ENCODE measurements around the gene CD151. TPM values are rescaled to one million over a fixed set of nuclear protein-coding genes. Genes with fewer than 3 reads are reported as not detected.

CD151 gene
- total RNA-seq, 4 donors from 2014 or later = 277 to 794 (median 465) TPM

DNA sequence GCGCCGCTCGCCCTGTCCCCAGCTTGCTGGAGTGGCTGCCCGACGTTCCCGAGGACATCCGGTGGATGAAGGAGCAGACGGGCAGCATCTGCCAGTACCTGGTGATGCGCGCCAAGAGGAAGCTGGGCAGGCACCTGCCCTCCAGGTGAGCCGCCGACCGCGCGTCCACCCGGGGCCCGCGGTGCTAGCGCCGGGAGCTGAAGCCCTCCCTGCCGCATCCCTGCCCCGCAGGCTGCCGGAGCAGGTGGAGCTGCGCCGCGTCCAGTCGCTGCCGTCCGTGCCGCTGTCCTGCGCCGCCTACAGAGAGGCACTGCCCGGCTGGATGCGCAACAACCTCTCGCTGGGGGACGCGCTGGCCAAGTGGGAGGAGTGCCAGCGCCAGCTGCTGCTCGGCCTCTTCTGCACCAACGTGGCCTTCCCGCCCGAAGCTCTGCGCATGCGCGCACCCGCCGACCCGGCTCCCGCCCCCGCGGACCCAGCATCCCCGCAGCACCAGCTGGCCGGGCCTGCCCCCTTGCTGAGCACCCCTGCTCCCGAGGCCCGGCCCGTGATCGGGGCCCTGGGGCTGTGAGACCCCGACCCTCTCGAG lies 8.4 kb upstream of the CD151 start:
- peaks cover 0 to 64% (median 29%) of the 10 kb centered on the region in 3 donors for H3K4me1 ChIP-seq

DNA sequence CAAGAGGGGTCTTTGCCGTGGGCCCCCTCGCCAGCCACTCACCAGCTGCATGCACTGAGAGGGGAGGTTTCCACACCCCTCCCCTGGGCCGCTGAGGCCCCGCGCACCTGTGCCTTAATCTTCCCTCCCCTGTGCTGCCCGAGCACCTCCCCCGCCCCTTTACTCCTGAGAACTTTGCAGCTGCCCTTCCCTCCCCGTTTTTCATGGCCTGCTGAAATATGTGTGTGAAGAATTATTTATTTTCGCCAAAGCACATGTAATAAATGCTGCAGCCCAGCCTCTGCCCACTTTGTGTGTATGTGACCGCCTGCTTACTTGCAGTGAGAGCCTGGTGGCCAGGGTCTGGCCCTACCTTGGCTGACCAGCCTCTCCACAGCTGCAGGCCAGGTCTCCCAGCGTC lies 7.8 kb upstream of the CD151 start:
- TF ChIP-seq, protein P1, sequence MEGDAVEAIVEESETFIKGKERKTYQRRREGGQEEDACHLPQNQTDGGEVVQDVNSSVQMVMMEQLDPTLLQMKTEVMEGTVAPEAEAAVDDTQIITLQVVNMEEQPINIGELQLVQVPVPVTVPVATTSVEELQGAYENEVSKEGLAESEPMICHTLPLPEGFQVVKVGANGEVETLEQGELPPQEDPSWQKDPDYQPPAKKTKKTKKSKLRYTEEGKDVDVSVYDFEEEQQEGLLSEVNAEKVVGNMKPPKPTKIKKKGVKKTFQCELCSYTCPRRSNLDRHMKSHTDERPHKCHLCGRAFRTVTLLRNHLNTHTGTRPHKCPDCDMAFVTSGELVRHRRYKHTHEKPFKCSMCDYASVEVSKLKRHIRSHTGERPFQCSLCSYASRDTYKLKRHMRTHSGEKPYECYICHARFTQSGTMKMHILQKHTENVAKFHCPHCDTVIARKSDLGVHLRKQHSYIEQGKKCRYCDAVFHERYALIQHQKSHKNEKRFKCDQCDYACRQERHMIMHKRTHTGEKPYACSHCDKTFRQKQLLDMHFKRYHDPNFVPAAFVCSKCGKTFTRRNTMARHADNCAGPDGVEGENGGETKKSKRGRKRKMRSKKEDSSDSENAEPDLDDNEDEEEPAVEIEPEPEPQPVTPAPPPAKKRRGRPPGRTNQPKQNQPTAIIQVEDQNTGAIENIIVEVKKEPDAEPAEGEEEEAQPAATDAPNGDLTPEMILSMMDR (IDR thresholded peaks at IDR 0.05) = no peak
- TF ChIP-seq POLR2A (IDR thresholded peaks at IDR 0.05) (no peak), EP300 (IDR thresholded peaks at IDR 0.05) (no peak), POLR2AphosphoS5 (IDR thresholded peaks at IDR 0.05) (no peak)
- Histone ChIP-seq H3K36me3 (peaks cover 0 to 49% of the 10 kb centered on the region in 2 donors), H3K4me3 (no peak overlapping the region), H3K4me1 (peaks cover 0 to 69% (median 35%) of the 10 kb centered on the region in 3 donors), H3K9me3 (no peaks in the 10 kb centered on the region), H3K27me3 (peaks cover 62% of the 10 kb centered on the region), H3K27ac (no peak overlapping the region)
- ATAC-seq = no peak
- WGBS, 2 donors (ENCODE audit: low coverage in 1 of 2) = 81 to 90% methylated on average over 3 to 5 of the region's 11 CpGs

More for the DNA sequence above, 8.4 kb upstream of the CD151 start:
- ATAC-seq = no peak
- TF ChIP-seq, protein P1 (IDR thresholded peaks at IDR 0.05) = no peak
- no peak for TF ChIP-seq POLR2A (IDR thresholded peaks at IDR 0.05)
- TF ChIP-seq EP300 (IDR thresholded peaks at IDR 0.05) = no peak
- no peak for TF ChIP-seq POLR2AphosphoS5 (IDR thresholded peaks at IDR 0.05)
- no peaks in the 10 kb centered on the region for H3K9me3 ChIP-seq
- H3K36me3 ChIP-seq = peaks cover 0 to 49% of the 10 kb centered on the region in 2 donors
- 70% methylated on average over 2 of the region's 59 CpGs; no CpG with 5 or more reads in 1 of the 2 donors for WGBS, 2 donors (ENCODE audit: low coverage in 1 of 2)
- H3K27ac ChIP-seq = no peak overlapping the region
- H3K27me3 ChIP-seq = peaks cover 56% of the 10 kb centered on the region
- H3K4me3 ChIP-seq = no peak overlapping the region

DNA sequence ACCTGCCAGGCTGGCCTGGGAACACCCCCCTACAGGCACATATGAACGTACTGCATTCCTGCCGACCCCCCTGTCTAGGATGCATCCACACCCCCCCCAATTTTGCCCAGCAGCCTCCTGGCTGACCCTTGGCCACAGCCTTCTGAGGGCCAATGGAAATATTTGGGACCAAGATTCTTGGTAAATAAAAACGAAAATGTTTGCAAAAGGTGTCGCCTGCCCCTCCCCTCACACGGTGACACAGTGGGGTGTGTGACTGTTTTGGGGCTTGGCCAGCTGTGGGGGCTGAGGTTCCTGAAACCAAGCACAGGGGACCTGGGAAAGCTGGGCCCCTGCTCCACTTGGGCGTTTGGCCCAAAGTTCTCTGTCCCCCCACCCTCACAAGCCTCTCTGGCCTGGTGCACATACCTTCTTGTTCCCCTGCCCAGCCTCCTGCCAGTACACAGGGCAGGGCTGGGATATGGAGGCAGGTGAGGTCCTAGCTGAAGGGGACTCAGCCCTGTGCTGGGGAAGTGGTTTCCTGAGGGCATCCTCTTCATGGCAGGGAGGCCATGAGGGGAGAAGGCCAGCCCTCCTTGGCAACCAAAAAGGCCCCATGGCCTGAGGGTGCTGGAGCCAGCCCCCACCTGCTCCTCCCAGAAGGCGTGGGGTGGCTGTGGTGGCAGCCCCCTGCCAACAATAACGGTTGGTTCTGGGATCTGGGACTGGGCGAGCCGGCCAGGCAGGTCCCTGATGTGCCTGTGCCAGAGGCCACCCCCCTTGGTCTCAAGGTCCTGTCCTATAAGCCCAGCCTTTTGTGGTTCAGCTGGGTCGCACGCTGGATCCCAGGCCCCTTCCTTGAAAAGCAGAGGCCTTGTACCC lies 7.2 kb upstream of the CD151 start:
- Histone ChIP-seq H3K27me3 (peaks cover 69% of the 10 kb centered on the region), H3K4me3 (no peak overlapping the region), H3K9me3 (no peaks in the 10 kb centered on the region), H3K4me1 (peaks cover 0 to 70% (median 40%) of the 10 kb centered on the region in 3 donors), H3K27ac (no peak overlapping the region), H3K36me3 (peaks cover 0 to 49% of the 10 kb centered on the region in 2 donors)
- ATAC-seq = no peak
- TF ChIP-seq EP300 (IDR thresholded peaks at IDR 0.05) (no peak), POLR2AphosphoS5 (IDR thresholded peaks at IDR 0.05) (no peak), POLR2A (IDR thresholded peaks at IDR 0.05) (no peak)
- TF ChIP-seq, protein P1 (IDR thresholded peaks at IDR 0.05) = no peak
- WGBS, 2 donors (ENCODE audit: low coverage in 1 of 2) = 73% methylated on average over 4 of the region's 12 CpGs; no CpG with 5 or more reads in 1 of the 2 donors

DNA sequence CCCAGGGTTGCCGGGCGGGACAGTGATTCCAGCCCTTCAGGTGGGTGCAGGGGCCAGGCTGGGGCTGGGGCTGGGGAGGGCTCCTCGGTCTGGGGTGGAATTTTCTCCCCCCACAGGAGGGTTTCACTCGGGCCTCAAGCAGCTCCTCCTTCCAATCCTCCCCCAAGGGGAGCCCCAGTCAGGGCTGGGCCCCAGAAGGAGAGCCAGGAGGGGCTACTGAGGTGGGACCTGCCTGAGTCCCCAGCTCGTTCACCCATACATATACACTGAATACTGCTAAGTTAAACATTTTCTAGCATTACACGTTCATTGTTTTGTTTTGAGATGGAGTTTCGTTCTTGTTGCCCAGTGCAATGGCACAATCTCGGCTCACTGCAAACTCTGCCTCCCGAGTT lies 6.5 kb upstream of the CD151 start:
- Histone ChIP-seq H3K9me3 (no peaks in the 10 kb centered on the region), H3K36me3 (peaks cover 0 to 49% of the 10 kb centered on the region in 2 donors), H3K4me3 (no peak overlapping the region), H3K27me3 (peaks cover 75% of the 10 kb centered on the region), H3K27ac (no peak overlapping the region), H3K4me1 (peaks cover 0 to 70% (median 38%) of the 10 kb centered on the region in 3 donors)
- no peak for ATAC-seq
- TF ChIP-seq, protein P1 (IDR thresholded peaks at IDR 0.05) = no peak
- no peak for TF ChIP-seq POLR2A (IDR thresholded peaks at IDR 0.05)
- TF ChIP-seq EP300 (IDR thresholded peaks at IDR 0.05) = no peak
- TF ChIP-seq POLR2AphosphoS5 (IDR thresholded peaks at IDR 0.05) = no peak
- WGBS, 2 donors (ENCODE audit: low coverage in 1 of 2) = 89 to 92% methylated on average over 3 to 9 of the region's 9 CpGs

All from gastroesophageal sphincter (tissue), 4 donors.